Ascending aorta (tissue), 2 donors: Measurements from ENCODE around the gene BIRC7. TPM values are rescaled to one million over a fixed set of nuclear protein-coding genes. Genes with fewer than 3 reads are reported as not detected.

Source experiments
- DNase-seq, 2 donors: peaks; one replicate each; pipeline ENCODE4 v3.0.0-alpha.2; 2019; ENCODE audit warnings: low spot score in 2 of 2
- H3K27ac ChIP-seq, 2 donors: fragments of 200-600 bp; sonication (generic); one replicate each; pipeline ENCODE4 v1.5.1; 2016 to 2017; ENCODE audit warnings: mild to moderate bottlenecking in 1 of 2
- H3K27me3 ChIP-seq: fragments of 200-600 bp; sonication (generic); one replicate; pipeline ENCODE4 v1.5.1; 2017
- H3K36me3 ChIP-seq, 2 donors: fragments of 200-600 bp; sonication (generic); one replicate each; pipeline ENCODE4 v1.5.1; 2016
- H3K4me1 ChIP-seq, 2 donors: fragments of 200-600 bp; sonication (generic); one replicate each; pipeline ENCODE4 v1.5.1; 2016 to 2017; ENCODE audit warnings: mild to moderate bottlenecking in 1 of 2
- H3K4me3 ChIP-seq, 2 donors: fragments of 200-600 bp; sonication (generic); one replicate each; pipeline ENCODE4 v1.5.1; 2016 to 2017; ENCODE audit warnings: mild to moderate bottlenecking in 1 of 2
- H3K9me3 ChIP-seq, 2 donors: fragments of 200-600 bp; sonication (generic); one replicate each; pipeline ENCODE4 v1.5.1; 2016
- CTCF ChIP-seq, 3 experiments: fragments of 200-600 bp in 2 of 3; fragments of 450-650 bp in 1 of 3; sonication (generic) in 2 of 3; IDR thresholded peaks; one replicate each; pipeline ENCODE4 v1.5.1; 2016 to 2019; ENCODE audit warnings: antibody characterized with exemption in 3 of 3, mild to moderate bottlenecking in 1 of 3, moderate library complexity in 1 of 3
- intact Hi-C: fragments of 100-400 bp; cut with DNase I; formaldehyde crosslinking; loops from one replicate; pipeline ENCODE4 v1.15.1; 2023
- total RNA-seq: library from RNA; depleted of rRNA; stranded (reverse); fragments of >200 nt; gene quantifications from one replicate; pipeline ENCODE4 v1.1.0, GENCODE V29; 2016

BIRC7 gene
- total RNA-seq, 1 donor from 2014 or later = not detected

- DNase-seq = no peak
- peaks cover 43 to 70% of the 10 kb centered on the region in 2 donors for H3K36me3 ChIP-seq
- no peak overlapping the region for H3K4me3 ChIP-seq
- TF ChIP-seq CTCF (IDR thresholded peaks at IDR 0.05) = no peak
- no peaks in the 10 kb centered on the region for H3K4me1 ChIP-seq
- H3K27me3 ChIP-seq = no peaks in the 10 kb centered on the region
- H3K9me3 ChIP-seq = no peaks in the 10 kb centered on the region
- H3K27ac ChIP-seq = no peak overlapping the region
- intact Hi-C loops = no loop called here
Observed at GRCh38 chr20:63202021-63202420, 33.7 kb upstream of the BIRC7 start.

- H3K4me3 ChIP-seq = no peak overlapping the region
- no peak overlapping the region for H3K27ac ChIP-seq
- intact Hi-C loops = no loop called here
- no peaks in the 10 kb centered on the region for H3K4me1 ChIP-seq
- H3K27me3 ChIP-seq = no peaks in the 10 kb centered on the region
- no peak for TF ChIP-seq CTCF (IDR thresholded peaks at IDR 0.05)
- peaks cover 45 to 69% of the 10 kb centered on the region in 2 donors for H3K36me3 ChIP-seq
- no peak for DNase-seq
- H3K9me3 ChIP-seq = no peaks in the 10 kb centered on the region
Observed at GRCh38 chr20:63202811-63203526, 32.7 kb upstream of the BIRC7 start.

GRCh38 chr20:63204362-63204761 is 31.3 kb upstream of the BIRC7 start:
- no peaks in the 10 kb centered on the region for H3K9me3 ChIP-seq
- no peaks in the 10 kb centered on the region for H3K27me3 ChIP-seq
- intact Hi-C loops = no loop called here
- no peak for TF ChIP-seq CTCF (IDR thresholded peaks at IDR 0.05)
- no peak overlapping the region for H3K27ac ChIP-seq
- no peaks in the 10 kb centered on the region for H3K4me1 ChIP-seq
- no peak overlapping the region for H3K4me3 ChIP-seq
- peaks cover 56 to 76% of the 10 kb centered on the region in 2 donors for H3K36me3 ChIP-seq
- DNase-seq = no peak

- no peaks in the 10 kb centered on the region for H3K9me3 ChIP-seq
- no peaks in the 10 kb centered on the region for H3K4me1 ChIP-seq
- no peak for DNase-seq
- intact Hi-C loops = no loop called here
- no peak overlapping the region for H3K27ac ChIP-seq
- H3K4me3 ChIP-seq = no peak overlapping the region
- no peaks in the 10 kb centered on the region for H3K27me3 ChIP-seq
- peaks cover 63 to 83% of the 10 kb centered on the region in 2 donors for H3K36me3 ChIP-seq
- no peak for TF ChIP-seq CTCF (IDR thresholded peaks at IDR 0.05)
Observed at GRCh38 chr20:63205896-63206295, 29.8 kb upstream of the BIRC7 start.

GRCh38 chr20:63206878-63207277 is 28.8 kb upstream of the BIRC7 start:
- intact Hi-C loops = no loop called here
- no peak overlapping the region for H3K4me3 ChIP-seq
- TF ChIP-seq CTCF (IDR thresholded peaks at IDR 0.05) = no peak
- DNase-seq = no peak
- no peaks in the 10 kb centered on the region for H3K9me3 ChIP-seq
- no peaks in the 10 kb centered on the region for H3K4me1 ChIP-seq
- no peaks in the 10 kb centered on the region for H3K27me3 ChIP-seq
- peaks cover 66 to 81% of the 10 kb centered on the region in 2 donors for H3K36me3 ChIP-seq
- H3K27ac ChIP-seq = no peak overlapping the region
